SK-N-SH (cell line): Measurements from ENCODE around the gene RTN4RL1. TPM values are rescaled to one million over a fixed set of nuclear protein-coding genes. Genes with fewer than 3 reads are reported as not detected.

Experiments
- CTCF ChIA-PET: fragments of 300-600, 350-600 bp; formaldehyde crosslinking; extraction: SDS; loops from one replicate; lab custom pipeline; 2021; lab: Yijun Ruan, JAX
- POLR2A ChIA-PET: fragments of 350-600 bp; sonication (Branson Sonifier 250); formaldehyde crosslinking; extraction: SDS; loops from one replicate; lab custom pipeline; 2020; ENCODE audit warnings: antibody characterized with exemption, inconsistent platforms; lab: Yijun Ruan, JAX
- DNase-seq: peaks from one replicate; pipeline ENCODE4 v3.0.0; 2012
- H2AFZ ChIP-seq: fragments of 200-600 bp; sonication (generic); 2 replicates; pipeline ENCODE4 v1.8.1; 2016; ENCODE audit warnings: antibody characterized with exemption, mild to moderate bottlenecking, low read depth
- H3F3A ChIP-seq: fragments of 200-600 bp; sonication (generic); replicated peaks from 2 replicates; pipeline ENCODE3; 2016; ENCODE audit warnings: antibody characterized with exemption, mild to moderate bottlenecking; ENCODE audit not compliant: insufficient read depth
- H3K27ac ChIP-seq, 2 experiments: fragments of 200-500 bp in 1 of 2; fragments of 200-600 bp in 1 of 2; sonication (Bioruptor generic) in 1 of 2; sonication (generic), shearing (Covaris generic) in 1 of 2; 2 replicates each; pipeline versions ENCODE4 v1.5.1 to v1.6.1; 2014 to 2016; ENCODE audit warnings: low read depth in 2 of 2, inconsistent platforms in 1 of 2, low read length in 1 of 2, mild to moderate bottlenecking in 1 of 2, mixed read lengths in 1 of 2
- H3K27me3 ChIP-seq: fragments of 200-600 bp; sonication (generic), shearing (Covaris generic); 2 replicates; pipeline ENCODE4 v1.6.1; 2016; ENCODE audit warnings: mixed run types; ENCODE audit not compliant: insufficient read depth
- H3K36me3 ChIP-seq, 2 experiments: fragments of 200-500 bp in 1 of 2; fragments of 200-600 bp in 1 of 2; sonication (Bioruptor generic) in 1 of 2; sonication (generic) in 1 of 2; replicated peaks in 1 of 2; 2 replicates each; pipeline versions ENCODE3 to v1.5.1; 2014 to 2016; ENCODE audit warnings: low read length in 1 of 2, mild to moderate bottlenecking in 1 of 2; ENCODE audit not compliant: insufficient read depth in 2 of 2, control insufficient read depth in 1 of 2
- H3K4me1 ChIP-seq, 2 experiments: fragments of 200-500 bp in 1 of 2; fragments of 200-600 bp in 1 of 2; sonication (Bioruptor generic) in 1 of 2; sonication (generic), shearing (Covaris generic) in 1 of 2; 2 replicates each; pipeline versions ENCODE4 v1.5.1 to v1.6.1; 2014 to 2016; ENCODE audit warnings: low read depth in 1 of 2, low read length in 1 of 2, mixed run types in 1 of 2; ENCODE audit not compliant: insufficient read depth in 2 of 2, control insufficient read depth in 1 of 2
- H3K4me2 ChIP-seq: fragments of 200-600 bp; sonication (generic), shearing (Covaris generic); 2 replicates; pipeline ENCODE4 v1.6.1; 2017; ENCODE audit warnings: mixed run types
- H3K4me3 ChIP-seq, 2 experiments: fragments of 200-500 bp in 1 of 2; fragments of 200-600 bp in 1 of 2; sonication (Bioruptor generic) in 1 of 2; sonication (generic), shearing (Covaris generic) in 1 of 2; 2 replicates each; pipeline versions ENCODE4 v1.5.1 to v1.8.1; 2014 to 2016; ENCODE audit warnings: low read depth in 2 of 2, inconsistent platforms in 1 of 2, low read length in 1 of 2, mild to moderate bottlenecking in 1 of 2, mixed read lengths in 1 of 2, moderate library complexity in 1 of 2
- H3K79me2 ChIP-seq: fragments of 200-600 bp; sonication (generic); 2 replicates; pipeline ENCODE4 v1.8.1; 2017; ENCODE audit warnings: mild to moderate bottlenecking; ENCODE audit not compliant: insufficient read depth
- H3K9ac ChIP-seq: fragments of 200-600 bp; sonication (generic); 2 replicates; pipeline ENCODE4 v1.6.1; 2017; ENCODE audit warnings: mixed run types
- H3K9me2 ChIP-seq: fragments of 200-600 bp; sonication (generic); 2 replicates; pipeline ENCODE4 v1.6.1; 2017; ENCODE audit warnings: mixed run types
- H3K9me3 ChIP-seq: fragments of 200-600 bp; sonication (generic); 2 replicates; pipeline ENCODE4 v1.6.1; 2017; ENCODE audit warnings: mixed run types, mild to moderate bottlenecking, moderate library complexity
- H4K20me1 ChIP-seq: fragments of 200-600 bp; sonication (generic); 2 replicates; pipeline ENCODE4 v1.6.1; 2017; ENCODE audit warnings: mild to moderate bottlenecking, mixed run types; ENCODE audit not compliant: insufficient read depth
- ELF1 ChIP-seq: IDR thresholded peaks from 2 replicates; pipeline ENCODE4 v1.4.0; 2012
- EP300 ChIP-seq, 2 experiments: IDR thresholded peaks; 2 replicates each; pipeline versions ENCODE4 v1.4.0 to v1.6.1; 2012; ENCODE audit warnings: borderline replicate concordance in 1 of 2, low read depth in 1 of 2, low read length in 1 of 2
- FOSL2 ChIP-seq: IDR thresholded peaks from 2 replicates; pipeline ENCODE4 v1.4.0; 2012; ENCODE audit warnings: low read depth, mild to moderate bottlenecking, moderate library complexity, borderline replicate concordance
- FOXM1 ChIP-seq: IDR thresholded peaks from 2 replicates; pipeline ENCODE4 v1.4.0; 2012; ENCODE audit warnings: low read depth, mild to moderate bottlenecking
- GABPA ChIP-seq: IDR thresholded peaks from 2 replicates; pipeline ENCODE4 v1.4.0; 2012; ENCODE audit warnings: low read depth, mild to moderate bottlenecking
- GATA2 ChIP-seq: sonication (generic); formaldehyde crosslinking; IDR thresholded peaks from 2 replicates; pipeline ENCODE4 v1.5.0; 2020; ENCODE audit warnings: mild to moderate bottlenecking, missing genetic modification reagents
- JUND ChIP-seq: IDR thresholded peaks from 2 replicates; pipeline ENCODE4 v1.4.0; 2012
- MEF2A ChIP-seq: IDR thresholded peaks from 2 replicates; pipeline ENCODE4 v1.4.0; 2012; ENCODE audit warnings: low read depth, borderline replicate concordance
- NFIC ChIP-seq: IDR thresholded peaks from 2 replicates; pipeline ENCODE4 v1.4.0; 2012; ENCODE audit warnings: borderline replicate concordance
- POLR2AphosphoS5 ChIP-seq: IDR thresholded peaks from 2 replicates; pipeline ENCODE4 v1.6.1; 2012; ENCODE audit warnings: low read depth, low read length
- RAD21 ChIP-seq: IDR thresholded peaks from 2 replicates; pipeline ENCODE4 v1.6.1; 2012; ENCODE audit warnings: mild to moderate bottlenecking, low read length
- REST ChIP-seq: IDR thresholded peaks from 2 replicates; pipeline ENCODE4 v1.6.1; 2012; ENCODE audit warnings: mild to moderate bottlenecking, low read depth, low read length, moderate library complexity
- RXRA ChIP-seq: IDR thresholded peaks from 2 replicates; pipeline ENCODE4 v1.4.0; 2012; ENCODE audit warnings: low read depth, mild to moderate bottlenecking, borderline replicate concordance
- USF1 ChIP-seq: IDR thresholded peaks from 2 replicates; pipeline ENCODE4 v1.4.0; 2012; ENCODE audit warnings: low read depth, borderline replicate concordance
- USF2 ChIP-seq: fragments of 150-350 bp; IDR thresholded peaks from 2 replicates; pipeline ENCODE4 v1.6.1; 2017; ENCODE audit warnings: antibody characterized with exemption, low read length, low read depth, borderline replicate concordance
- YY1 ChIP-seq: IDR thresholded peaks from 2 replicates; pipeline ENCODE4 v1.4.0; 2012; ENCODE audit warnings: low read depth, mild to moderate bottlenecking
- WGBS: methylation state at CpG from one replicate; pipeline ENCODE4 v1.1.6; 2017; ENCODE audit warnings: low lambda C conversion rate; 5-methylcytosine and 5-hydroxymethylcytosine counted together
- polyA plus RNA-seq, 3 experiments: library from polyadenylated mRNA; depleted of rRNA; stranded (reverse); fragments of >200 nt; gene quantifications; 2 replicates each; pipeline ENCODE4 v1.2.3, GENCODE V29; 2012
- TF ChIP-seq, protein P1 (sequence below): IDR thresholded peaks from 2 replicates; pipeline ENCODE4; 2012
- TF ChIP-seq, protein P2 (sequence below): fragments of 200-600 bp; sonication (generic); IDR thresholded peaks from 2 replicates; pipeline ENCODE4 v1.6.1; 2017; ENCODE audit warnings: antibody characterized with exemption, mild to moderate bottlenecking, moderate library complexity
- TF ChIP-seq, protein P3 (sequence below): IDR thresholded peaks from 2 replicates; pipeline ENCODE4 v1.4.0; 2012; ENCODE audit warnings: low read depth

Gene RTN4RL1
- polyA plus RNA-seq, 1 of the 3 experiments (the other 2 are of a cell fraction), result 0.07 TPM

GRCh38 chr17:1919201-1919600 lies 105.9 kb downstream of the RTN4RL1 start:
- H3F3A ChIP-seq, result no peaks in the 10 kb centered on the region
- no peaks in the 10 kb centered on the region for H3K9me2 ChIP-seq
- no peak overlapping the region for H3K4me3 ChIP-seq
- no peaks in the 10 kb centered on the region for H3K9me3 ChIP-seq
- H3K79me2 ChIP-seq, result no peaks in the 10 kb centered on the region
- no peak overlapping the region for H3K9ac ChIP-seq
- H3K4me1 ChIP-seq, result no peaks in the 10 kb centered on the region
- TF ChIP-seq RAD21, result no peak
- TF ChIP-seq FOSL2, result no peak
- TF ChIP-seq, protein P1, sequence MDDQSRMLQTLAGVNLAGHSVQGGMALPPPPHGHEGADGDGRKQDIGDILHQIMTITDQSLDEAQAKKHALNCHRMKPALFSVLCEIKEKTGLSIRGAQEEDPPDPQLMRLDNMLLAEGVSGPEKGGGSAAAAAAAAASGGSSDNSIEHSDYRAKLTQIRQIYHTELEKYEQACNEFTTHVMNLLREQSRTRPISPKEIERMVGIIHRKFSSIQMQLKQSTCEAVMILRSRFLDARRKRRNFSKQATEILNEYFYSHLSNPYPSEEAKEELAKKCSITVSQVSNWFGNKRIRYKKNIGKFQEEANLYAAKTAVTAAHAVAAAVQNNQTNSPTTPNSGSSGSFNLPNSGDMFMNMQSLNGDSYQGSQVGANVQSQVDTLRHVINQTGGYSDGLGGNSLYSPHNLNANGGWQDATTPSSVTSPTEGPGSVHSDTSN, result no peak
- TF ChIP-seq, all 33 proteins: peak for 0
- Histone ChIP-seq H2AFZ (no peak overlapping the region), H3K27ac (no peak overlapping the region), H3K27me3 (no peaks in the 10 kb centered on the region), H4K20me1 (no peaks in the 10 kb centered on the region), H3K36me3 (no peaks in the 10 kb centered on the region), H3K4me2 (no peak overlapping the region)
- DNase-seq, result peak; percentile 4
- CTCF ChIA-PET, result interaction anchor here (1.1 to 3.5 kb wide), 3 partner anchors 10 to 198 kb away, joined by 4 to 17 read pairs (median 15); no protein-coding TSS in a partner anchor
- POLR2A ChIA-PET, result no interaction called here
- WGBS, result 87% methylated on average over 13 of the region's 13 CpGs

- no peak for TF ChIP-seq REST
- no peak for TF ChIP-seq POLR2AphosphoS5
- TF ChIP-seq FOSL2, result no peak
- TF ChIP-seq RXRA, result no peak
- no peak for TF ChIP-seq ELF1
- no peak for TF ChIP-seq USF1
- TF ChIP-seq JUND, result no peak
- TF ChIP-seq NFIC, result no peak
- TF ChIP-seq FOXM1, result no peak
- no peak for TF ChIP-seq USF2
- TF ChIP-seq EP300 (IDR thresholded peaks at IDR 0.05; ENCODE audit: borderline replicate concordance in 1 of 2, low read depth in 1 of 2, low read length in 1 of 2), result no peak
- TF ChIP-seq MEF2A, result no peak
- no peak for TF ChIP-seq GABPA
- TF ChIP-seq, protein P2, sequence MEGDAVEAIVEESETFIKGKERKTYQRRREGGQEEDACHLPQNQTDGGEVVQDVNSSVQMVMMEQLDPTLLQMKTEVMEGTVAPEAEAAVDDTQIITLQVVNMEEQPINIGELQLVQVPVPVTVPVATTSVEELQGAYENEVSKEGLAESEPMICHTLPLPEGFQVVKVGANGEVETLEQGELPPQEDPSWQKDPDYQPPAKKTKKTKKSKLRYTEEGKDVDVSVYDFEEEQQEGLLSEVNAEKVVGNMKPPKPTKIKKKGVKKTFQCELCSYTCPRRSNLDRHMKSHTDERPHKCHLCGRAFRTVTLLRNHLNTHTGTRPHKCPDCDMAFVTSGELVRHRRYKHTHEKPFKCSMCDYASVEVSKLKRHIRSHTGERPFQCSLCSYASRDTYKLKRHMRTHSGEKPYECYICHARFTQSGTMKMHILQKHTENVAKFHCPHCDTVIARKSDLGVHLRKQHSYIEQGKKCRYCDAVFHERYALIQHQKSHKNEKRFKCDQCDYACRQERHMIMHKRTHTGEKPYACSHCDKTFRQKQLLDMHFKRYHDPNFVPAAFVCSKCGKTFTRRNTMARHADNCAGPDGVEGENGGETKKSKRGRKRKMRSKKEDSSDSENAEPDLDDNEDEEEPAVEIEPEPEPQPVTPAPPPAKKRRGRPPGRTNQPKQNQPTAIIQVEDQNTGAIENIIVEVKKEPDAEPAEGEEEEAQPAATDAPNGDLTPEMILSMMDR, result no peak
- TF ChIP-seq, protein P3, sequence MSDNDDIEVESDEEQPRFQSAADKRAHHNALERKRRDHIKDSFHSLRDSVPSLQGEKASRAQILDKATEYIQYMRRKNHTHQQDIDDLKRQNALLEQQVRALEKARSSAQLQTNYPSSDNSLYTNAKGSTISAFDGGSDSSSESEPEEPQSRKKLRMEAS, result no peak
- no peak for TF ChIP-seq YY1
- no peak for TF ChIP-seq GATA2 (CRISPR knock-in tag)
- 86% methylated on average over 27 of the region's 29 CpGs for WGBS
- Histone ChIP-seq H3K36me3 (no peaks in the 10 kb centered on the region), H3K79me2 (no peaks in the 10 kb centered on the region), H3K4me1 (no peaks in the 10 kb centered on the region), H3F3A (no peaks in the 10 kb centered on the region), H3K27me3 (peaks cover 2% of the 10 kb centered on the region; the same call in 1 of the 2 replicates), H2AFZ (no peak overlapping the region), H3K27ac (no peak overlapping the region), H3K9me2 (no peaks in the 10 kb centered on the region), H3K4me3 (no peak overlapping the region), H3K4me2 (no peak overlapping the region), H3K9ac (no peak overlapping the region), H3K9me3 (no peaks in the 10 kb centered on the region), H4K20me1 (no peaks in the 10 kb centered on the region)
- no peak for DNase-seq
- ChIA-PET POLR2A (no interaction called here), CTCF (interaction anchor here (0.6 to 3.5 kb wide), 4 partner anchors 9 to 197 kb away, joined by 3 to 17 read pairs (median 10); no protein-coding TSS in a partner anchor)
Observed at GRCh38 chr17:1918346-1919162, 106.6 kb downstream of the RTN4RL1 start.
